GM03348 (cell line): Measurements from ENCODE around the gene RALGPS1.
A peak's percentile ranks its signal among the peaks of the same experiment; 100 is the strongest.

Source experiments
- DNase-seq: peaks from one replicate; pipeline ENCODE4 v3.0.0; 2012; ENCODE audit warnings: low spot score

RALGPS1 gene

DNA sequence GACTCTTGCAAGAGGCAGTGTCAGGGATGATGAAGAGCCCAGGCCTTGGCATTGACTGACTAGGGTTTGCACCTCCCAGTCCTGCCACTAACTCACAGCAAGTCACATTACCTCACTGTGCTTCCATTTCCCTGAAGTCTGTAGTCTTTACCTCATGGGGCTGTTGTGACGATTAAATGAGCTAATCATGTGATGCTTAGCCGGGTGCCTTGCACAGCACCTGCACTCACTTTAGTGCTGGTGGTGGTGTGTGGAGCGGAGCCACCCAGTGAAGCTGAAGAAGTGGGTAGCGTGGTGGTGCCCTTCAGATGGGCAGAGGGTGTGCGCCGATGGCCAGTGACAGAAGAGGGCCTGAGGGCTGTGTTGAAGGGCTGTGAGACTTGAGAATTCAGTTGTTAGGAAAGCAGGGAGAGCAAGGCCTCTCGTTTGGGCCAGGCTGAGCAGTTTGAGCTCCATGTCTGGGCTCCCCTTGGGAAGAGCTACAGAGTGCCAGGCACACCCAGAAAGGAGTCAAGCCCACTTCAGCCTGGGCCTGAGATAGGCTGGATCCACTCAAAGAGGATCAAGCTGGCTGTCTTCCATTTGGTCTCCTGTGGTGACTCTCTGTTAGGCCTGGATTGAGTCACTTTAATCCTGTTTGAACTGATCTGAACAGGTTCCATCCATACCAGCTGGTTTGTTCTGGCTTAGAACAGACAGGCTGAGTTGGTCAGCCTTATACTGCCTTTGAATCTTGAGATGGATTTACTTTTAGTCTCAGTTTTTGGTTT is 42.5 kb downstream of the RALGPS1 start:
- DNase-seq = peak; percentile 47

DNA sequence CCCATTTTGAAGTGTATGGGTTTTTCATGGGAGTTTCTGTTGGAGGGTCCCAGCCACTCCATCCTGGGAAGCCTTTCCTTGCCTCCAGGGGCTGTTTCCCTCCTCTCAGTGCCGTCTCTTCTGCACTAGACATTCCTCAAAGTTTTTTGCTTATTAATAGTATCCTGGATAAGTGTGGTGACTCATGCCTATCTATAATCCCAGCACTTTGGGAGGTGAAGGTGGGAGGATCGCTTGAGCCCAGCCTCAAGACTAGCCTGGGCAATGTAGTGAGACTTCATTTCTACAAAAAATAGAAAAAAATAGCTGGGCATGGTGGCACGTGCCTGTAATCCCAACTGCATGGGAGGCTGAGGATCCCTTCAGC is 43.1 kb downstream of the RALGPS1 start:
- peak; percentile 44 for DNase-seq

DNA sequence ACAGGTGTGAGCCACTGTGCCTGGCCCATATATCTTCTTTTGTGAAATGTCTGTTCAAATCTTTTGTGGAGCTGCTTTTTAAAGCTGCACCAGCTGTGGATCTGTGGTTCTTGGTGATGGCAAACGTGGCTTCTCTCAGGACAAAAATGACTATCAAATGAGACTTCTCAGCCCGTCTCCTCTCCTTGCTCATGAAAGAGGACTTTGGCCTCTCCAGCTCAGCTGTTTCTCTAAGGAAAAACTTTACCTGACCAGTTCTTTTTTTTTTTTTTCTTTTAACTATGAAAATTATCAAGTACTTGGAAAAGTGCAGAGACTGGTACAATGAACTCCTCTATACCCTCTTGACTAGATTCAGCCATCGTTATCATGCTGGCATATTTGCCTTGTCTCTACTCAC is 44.8 kb downstream of the RALGPS1 start:
- DNase-seq = no peak

DNA sequence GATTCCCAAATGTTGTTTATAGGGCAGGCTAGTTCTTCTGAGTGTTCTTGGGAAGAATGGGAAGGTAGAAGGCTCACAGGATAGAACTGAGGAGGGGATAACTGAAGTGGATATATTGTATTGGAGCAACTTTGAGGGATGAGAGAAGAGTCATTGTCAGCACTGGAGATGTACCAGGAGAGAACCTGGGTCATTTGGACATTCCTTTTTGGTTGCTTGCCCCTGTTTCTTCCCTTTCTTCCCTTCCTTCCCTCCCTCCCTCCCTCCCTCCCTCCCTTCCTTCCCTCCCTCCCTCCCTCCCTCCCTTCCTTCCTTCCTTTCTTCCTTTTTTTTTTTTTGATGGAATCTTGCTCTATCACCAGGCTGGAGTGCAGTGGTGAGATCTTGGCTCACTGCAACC is 45.3 kb downstream of the RALGPS1 start:
- no peak for DNase-seq

DNA sequence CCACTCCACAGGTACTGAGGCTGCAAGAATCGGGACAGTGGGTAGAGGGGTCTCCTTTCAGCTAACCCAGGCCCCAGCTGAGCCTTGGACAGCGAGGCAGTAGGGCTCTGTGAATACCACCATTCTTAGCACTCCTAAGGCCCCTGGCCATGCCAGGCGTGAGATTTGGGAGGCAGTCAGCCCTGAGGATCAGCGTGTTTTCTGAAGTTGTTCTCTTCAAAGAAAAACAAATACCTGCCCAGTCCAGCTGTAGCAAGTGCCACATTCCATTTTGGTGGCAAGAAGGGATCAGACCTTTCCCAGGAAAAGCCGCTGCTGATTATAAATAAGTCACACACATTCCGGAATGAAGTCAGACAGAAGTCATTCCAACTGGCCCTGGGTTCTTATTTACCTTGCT is 47.8 kb downstream of the RALGPS1 start:
- DNase-seq = no peak

DNA sequence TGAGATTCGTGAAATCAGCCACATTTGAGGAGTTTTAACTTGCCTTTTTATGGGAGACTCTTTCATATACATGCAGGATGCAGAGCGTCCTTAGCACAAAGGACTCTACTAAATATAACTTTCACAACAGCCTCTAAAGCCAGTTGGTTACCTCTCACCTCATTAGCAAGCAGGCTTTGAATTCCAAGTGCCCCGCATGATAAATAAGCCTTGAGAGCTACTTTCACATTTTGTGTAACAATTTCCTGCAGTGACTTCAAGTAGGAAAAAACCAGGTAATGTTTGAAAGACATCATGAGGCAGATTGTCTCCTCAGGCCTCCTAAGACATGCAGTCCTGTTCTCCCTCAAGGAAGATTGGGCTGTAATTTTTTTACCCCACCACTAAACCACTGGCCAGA is 50.5 kb downstream of the RALGPS1 start:
- DNase-seq = no peak

DNA sequence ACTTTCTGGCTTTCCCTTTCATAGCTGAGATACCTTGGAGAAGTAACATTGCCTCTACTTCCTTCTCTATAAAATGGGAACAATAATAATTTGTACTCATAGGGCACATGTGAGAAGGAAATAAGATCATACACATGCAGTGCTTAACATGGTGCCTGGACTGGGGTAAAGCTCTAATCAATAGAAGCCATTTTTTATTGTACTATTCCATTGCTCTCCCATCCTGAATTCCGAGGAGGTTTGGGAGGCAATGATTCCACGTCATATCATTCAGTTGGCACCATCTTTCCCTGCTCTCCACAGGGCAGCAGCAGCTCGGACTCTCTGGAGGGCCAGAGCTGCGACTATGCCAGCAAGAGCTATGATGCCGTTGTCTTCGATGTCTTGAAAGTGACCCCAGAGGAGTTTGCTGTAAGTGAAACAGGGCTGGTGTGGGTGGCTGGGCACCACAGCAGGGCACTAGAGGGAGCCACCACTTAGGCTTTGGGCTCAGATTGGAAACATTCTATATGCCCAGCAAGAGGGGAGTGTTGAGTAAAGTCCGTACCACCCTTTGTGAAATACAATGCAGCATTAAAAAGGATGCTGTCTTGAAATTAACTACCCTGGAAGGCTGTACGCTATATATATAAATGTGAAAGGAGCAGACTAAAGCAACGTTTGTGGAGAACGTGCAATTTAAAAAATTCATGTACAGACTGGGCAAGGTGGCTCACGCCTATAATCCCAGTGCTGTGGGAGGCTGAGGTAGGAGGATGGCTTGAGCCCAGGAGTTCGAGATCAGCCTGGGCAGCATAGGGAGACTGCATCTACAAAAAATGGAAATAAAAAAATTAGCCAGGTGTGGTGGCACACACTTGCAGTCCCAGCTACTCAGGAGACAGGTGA is 51.2 kb downstream of the RALGPS1 start:
- peak; percentile 80 for DNase-seq

DNA sequence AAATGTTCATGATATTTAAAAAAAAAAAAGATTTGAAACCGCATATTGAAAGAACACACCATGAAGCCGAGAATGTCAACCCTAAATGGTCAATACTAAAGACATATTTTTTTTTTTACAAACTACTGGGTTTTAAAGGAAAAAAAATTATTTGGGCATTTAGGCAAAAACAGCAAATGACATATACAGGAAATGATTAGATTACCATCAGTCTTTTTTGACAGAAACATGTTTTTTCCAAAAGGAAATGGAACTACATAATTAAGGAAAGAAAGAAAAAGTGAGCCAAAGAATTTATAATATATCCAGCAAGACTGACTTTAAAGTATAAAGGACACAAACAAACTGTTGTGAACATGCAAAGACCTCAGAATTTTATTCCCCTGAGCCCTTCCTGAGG is 56.7 kb downstream of the RALGPS1 start:
- no peak for DNase-seq

DNA sequence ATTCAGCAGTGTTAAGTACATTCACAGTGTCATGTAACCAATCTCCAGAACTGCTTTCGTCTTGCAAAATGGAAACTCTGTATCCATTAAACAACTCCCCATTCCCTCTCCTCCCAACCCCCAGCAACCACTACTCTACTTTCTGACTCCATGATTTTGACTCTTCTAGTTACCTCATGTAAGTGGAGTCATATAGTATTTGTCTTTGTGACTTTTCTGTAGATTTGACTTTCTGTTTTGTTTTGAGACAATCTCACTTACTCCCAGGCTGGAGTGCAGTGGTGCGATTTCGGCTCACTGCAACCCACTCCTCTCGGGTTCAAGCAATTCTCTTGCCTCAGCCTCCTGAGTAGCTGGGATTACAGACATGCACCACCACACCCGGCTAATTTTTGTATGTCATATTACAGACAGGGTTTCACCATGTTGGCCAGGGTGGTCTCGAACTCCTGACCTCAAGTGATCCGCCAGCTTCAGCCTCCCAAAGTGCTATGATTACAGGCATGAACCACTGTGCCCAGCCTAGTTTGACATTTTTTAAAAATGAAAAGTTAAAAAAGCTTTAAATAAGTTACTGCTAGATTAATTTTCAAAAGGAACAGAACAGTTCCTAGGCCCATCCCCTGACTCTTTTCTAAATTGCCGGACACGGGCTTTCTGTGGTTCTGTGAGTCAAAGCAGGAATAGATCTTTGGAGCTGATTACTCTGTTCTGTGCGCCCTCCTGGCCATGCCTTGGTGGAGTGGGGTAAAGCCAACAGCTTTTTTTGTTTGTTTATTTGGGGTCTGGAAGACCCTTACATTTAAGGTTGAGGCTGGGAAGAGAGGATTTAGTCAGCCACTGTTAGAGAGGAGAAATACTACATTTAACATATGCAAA is 59.3 kb downstream of the RALGPS1 start:
- no peak for DNase-seq

DNA sequence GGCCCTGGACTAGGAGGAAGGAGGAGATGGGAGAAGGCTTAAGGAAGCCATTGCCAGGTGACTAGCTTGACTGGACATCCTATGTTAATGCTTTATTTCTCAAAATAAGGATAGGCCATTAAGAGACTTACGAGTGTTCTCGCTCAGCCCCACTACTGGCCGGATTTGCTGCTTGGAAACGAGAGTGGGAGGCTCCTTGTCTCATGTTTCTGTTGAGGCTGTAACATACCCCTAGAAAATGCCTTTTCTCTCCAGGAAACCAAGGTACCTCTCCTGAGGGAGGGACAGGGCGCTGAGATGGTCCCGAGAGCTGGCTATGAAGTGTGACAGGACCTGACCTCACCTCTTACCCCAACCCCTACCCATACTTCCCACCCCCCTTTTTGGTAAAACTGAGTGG is 60.0 kb downstream of the RALGPS1 start:
- no peak for DNase-seq

DNA sequence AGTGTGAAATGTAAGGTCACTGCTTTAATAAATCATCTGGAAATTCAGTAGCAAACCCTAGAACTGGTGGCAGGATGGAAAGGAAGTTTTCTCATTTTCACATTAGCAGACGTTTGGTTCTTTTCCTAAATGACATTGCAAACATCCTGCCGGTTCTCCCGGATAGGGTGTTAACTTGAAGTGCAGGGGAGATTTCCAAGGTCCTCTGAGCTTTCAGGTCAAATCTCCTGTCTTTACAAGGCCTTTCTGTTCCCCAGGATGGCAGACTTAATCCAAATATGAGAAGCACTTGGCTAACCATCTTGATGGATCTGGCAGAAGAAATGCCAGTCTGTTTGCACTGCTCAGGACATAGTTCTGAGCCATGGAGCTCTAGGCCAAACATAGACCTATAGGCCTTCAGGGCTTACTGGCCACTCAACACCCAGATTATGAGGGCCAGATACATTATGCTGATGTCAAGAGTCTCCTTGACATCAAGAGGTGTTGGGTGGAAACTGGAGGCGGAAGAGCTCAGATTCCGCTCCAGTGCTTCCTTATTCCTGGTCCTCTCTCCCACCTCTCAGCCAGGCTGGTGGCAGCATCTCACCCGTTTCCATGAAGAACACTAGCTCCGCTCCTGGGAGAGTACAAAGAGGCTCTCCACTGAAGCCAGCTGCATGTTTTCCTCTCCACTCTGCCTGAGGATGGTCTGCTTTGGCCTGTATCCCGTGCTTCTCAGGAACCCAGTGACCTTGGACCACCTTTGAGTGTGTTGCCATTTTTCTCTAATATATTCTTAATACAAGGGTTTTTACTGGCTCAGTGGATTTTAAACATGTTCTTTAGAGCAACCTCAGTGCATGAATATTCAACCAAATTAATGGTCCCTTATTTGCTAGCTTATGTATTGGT is 61.0 kb downstream of the RALGPS1 start:
- DNase-seq = no peak

DNA sequence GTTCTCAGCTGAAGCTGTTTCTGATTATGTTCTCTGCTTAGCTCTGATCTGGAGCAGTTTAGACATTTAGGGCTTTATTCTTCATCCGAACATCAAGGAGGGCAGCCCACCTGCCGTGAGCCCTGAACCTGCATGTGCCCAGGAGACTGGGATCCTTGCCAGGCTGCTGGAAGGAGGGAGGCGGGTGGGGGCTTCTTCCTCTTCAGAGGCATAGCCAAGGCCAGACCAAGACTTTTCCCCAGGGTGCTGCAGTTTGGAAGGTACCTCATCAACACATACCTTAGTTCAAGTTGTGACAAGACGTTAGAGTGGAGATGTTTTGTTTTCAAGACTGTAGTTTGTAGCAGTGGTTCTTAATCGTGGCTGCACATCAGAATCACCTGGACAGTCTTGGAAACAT is 64.9 kb downstream of the RALGPS1 start:
- DNase-seq = no peak

DNA sequence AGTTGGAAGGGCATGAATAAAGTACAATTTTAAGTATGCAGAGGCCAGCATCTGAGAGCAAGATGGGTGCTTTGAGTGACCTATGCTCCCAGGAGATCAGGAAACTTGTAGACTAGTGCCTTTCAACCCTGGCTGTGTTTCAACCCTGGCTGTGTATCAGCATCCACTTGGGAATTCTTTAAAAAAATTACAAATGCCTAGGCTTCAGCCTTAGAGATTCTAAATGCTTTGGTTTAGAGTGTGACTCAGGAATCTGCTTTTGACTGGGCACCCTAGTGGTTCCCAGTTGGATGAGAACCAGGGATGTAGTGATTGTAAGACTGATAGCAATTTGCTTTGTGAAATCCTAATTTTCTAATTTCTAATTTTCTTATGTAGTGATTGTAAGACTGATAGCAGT is 65.6 kb downstream of the RALGPS1 start:
- DNase-seq = peak; percentile 26

DNA sequence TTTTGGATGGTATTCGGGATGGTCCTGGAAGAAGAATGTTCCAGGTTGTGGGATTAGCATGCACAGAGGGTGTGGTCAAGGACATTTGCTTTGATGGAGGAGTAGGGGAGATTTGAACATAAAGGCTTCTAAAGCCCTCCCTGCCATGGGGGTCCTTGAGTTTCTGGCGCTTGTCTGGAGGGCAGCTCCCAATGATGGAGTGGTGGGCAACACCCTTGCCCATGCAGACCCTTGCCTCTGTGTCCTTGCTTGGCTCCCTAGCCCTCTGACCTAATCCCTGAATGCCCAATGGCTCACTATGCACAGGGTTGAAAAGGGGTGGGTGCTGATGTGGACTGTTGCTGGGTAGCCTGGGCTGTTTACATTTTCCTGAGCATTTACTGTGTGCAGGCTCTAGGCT is 66.6 kb downstream of the RALGPS1 start:
- DNase-seq = no peak

DNA sequence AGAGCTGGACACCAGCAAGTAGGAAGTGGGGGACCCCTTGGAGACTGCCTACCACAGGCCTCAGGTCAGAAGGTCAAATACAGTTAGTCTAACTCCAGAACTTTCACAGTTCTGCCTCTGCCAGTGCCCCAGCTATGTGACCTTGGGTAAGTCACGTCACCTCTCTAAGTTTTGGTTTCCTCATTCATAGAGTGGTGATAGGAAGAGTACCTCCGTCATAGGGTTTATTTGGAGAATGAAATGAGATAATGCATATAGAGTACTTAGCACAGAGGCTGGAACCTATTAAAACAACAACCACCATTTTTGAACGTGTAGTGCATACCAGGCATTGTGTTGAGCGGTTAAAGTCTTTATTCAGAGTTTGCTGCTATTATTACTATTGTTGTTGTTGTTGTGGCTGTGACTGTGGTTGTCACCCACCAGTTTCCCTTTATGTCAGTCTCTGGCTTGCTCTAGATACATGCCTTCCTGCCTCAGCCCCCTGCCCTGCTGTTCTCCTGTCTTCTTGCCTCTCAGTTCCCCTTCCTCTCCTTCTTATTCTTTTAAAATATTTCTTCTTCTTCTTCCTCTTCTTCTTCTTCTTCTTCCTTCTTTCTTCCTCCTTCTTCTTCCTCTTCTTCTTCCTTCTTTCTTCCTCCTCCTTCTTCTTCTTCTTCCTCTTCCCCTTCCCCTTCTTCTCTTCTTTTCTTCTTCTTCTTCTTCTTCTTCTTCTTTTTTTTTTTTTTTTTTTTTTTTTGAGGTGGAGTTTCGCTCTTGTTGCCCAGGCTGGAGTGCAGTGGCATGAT is 67.8 kb downstream of the RALGPS1 start:
- DNase-seq = no peak

DNA sequence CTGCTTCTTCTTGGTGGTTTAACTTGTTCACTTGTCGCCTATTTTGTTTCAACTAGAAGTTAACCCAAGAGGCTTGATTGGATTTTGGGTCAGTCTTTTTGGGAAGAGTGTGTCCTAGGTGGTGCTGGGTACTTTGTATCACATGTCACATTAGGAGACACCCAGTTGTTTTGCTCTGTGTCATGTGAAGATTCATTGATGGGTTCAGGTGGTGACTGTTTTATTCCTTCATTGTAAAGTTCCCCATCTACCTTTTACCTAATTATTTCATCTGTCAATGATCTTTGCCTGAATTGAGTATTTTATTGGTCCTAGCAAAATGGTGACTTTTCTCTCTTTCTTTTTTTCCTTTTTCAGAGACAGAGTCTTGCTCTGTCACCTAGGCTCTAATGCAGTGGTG is 69.2 kb downstream of the RALGPS1 start:
- DNase-seq = no peak

DNA sequence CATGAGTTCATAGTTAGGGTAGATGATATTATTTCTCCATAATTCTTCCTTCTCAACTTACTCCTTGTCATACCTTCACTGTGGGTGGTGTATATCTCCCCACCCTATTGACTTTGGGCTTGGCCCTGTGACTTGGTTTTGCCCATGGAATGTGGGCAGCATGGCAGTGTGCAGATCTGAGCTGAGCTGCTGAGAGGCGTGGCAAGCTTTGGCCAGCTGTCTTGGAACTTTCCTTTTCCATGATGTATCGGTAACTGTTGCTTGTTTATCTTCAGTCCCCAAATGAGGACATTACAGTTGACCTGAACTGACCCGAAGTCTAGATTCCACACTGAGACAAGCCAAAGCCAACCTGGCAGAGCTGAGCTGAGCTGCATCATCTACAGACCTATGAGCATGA is 70.4 kb downstream of the RALGPS1 start:
- no peak for DNase-seq

DNA sequence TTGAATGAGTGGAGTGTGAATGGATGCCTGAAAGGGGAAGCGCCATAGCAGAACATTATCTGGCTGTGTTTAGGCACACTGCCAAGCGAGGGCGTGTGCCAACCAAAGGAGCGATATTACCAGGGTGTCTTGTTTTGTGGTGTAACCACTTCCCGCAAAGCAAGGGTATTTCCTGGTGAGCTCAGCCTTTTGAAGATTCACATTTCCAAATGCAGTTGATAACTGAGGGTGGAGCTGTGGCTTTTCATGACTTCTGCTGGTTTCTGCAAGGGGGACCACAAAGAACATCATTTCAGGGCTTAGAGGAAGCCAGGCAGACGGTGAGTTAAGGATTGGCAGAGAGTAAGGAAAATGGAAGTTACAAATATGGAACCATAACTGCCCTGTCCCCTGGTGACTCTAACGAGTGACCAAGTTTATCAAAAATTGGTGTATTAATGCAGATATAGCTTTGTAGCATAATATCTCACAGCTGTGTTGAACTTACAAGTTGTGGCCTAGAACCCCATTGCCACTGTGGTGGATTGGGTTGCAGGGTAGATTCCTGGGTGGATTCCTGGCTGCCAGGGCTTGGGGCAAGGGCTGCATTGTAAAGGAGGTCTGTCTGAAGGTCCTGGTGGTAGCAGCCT is 71.4 kb downstream of the RALGPS1 start:
- DNase-seq = peak; percentile 61

DNA sequence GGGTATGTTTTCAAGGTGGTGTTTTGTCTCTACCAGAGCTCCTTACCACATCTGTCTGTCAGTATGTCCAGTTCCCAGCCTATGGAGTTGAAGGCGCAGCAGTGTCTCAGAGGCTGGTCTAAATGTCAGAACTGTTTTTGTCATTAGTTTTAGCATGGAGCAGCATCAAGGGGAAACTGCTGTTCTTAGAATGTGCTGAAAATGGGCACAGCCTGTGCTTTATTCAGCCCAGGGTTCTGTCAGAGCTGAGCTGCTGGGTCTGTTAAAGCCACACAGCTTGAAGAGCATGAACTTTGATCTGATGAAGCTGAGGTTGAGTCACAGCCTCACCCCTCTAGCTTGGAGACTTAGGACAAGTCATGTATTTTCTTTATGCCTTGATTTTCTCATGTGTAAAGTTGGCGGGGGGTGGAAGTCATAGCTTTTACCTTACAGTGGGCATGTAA is 71.9 kb downstream of the RALGPS1 start:
- DNase-seq = no peak

DNA sequence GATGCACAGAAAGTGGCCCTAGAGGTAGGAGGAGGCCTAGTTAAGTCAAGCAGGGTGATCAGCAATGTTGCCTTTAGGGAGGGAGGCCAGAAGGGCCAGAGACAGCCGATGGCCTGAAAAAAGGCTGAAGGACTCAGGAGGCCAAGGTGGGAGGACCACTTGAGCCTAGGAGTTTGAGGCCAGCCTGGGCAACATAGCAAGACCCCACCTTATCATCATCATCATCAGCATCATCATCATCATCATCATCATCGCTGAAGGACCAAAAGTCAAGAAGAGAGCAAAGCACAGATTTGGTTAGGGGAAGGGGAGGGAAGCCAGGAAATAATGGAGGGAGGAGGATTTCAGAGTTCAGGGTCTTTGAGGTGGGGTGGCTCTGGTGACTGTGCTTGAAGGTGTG is 74.3 kb downstream of the RALGPS1 start:
- DNase-seq = no peak
